ENCODE measurements around the gene CPA3.

- TF ChIP-seq MYC (IDR thresholded peaks at IDR 0.05; ENCODE audit: insufficient read depth, insufficient read length, insufficient replicate concordance, low read length, severe bottlenecking), result no peak
- TF ChIP-seq FOXM1 (IDR thresholded peaks at IDR 0.05; ENCODE audit: low read depth, low read length), result no peak
- no peak for TF ChIP-seq CTCF (IDR thresholded peaks at IDR 0.05 in 2 of 3, conservative IDR thresholded peaks at IDR 0.05 in 1 of 3; ENCODE audit: control insufficient read depth in 2 of 3, extremely low read depth in 1 of 3, insufficient read depth in 1 of 3, low read depth in 3 of 3, low read length in 3 of 3)
- no peak for TF ChIP-seq CHD2 (IDR thresholded peaks at IDR 0.05; ENCODE audit: borderline replicate concordance, low read depth, low read length)
- TF ChIP-seq MXI1 (IDR thresholded peaks at IDR 0.05; ENCODE audit: low read depth, low read length), result no peak
- no peak for TF ChIP-seq ZNF384 (IDR thresholded peaks at IDR 0.05; ENCODE audit: borderline replicate concordance, low read depth, low read length)
- no peak for TF ChIP-seq DPF2 (IDR thresholded peaks at IDR 0.05)
- TF ChIP-seq ZNF217 (IDR thresholded peaks at IDR 0.05), result no peak
- no peak for TF ChIP-seq SMARCA5 (IDR thresholded peaks at IDR 0.05)
- no peak for TF ChIP-seq TAF1 (IDR thresholded peaks at IDR 0.05; ENCODE audit: borderline replicate concordance, low read depth, low read length)
- TF ChIP-seq STAT1 (conservative IDR thresholded peaks at IDR 0.05), result no peak
- no peak for TF ChIP-seq NR2C2 (IDR thresholded peaks at IDR 0.05; ENCODE audit: borderline replicate concordance, control insufficient read depth, insufficient read length, low read depth)
- no peak for TF ChIP-seq TCF3 (IDR thresholded peaks at IDR 0.05; ENCODE audit: borderline replicate concordance, insufficient read depth, low read depth, low read length)
These were observed 1.3 kb upstream of the CPA3 start for GRCh38 chr3:148863814-148864213.
